H1 (cell line): Measurements from ENCODE around the gene NLGN4X. TPM values are rescaled to one million over a fixed set of nuclear protein-coding genes. Genes with fewer than 3 reads are reported as not detected.

Source experiments
- CTCF ChIA-PET: fragments of 300-600 bp; sonication (Branson Sonifier 250); formaldehyde crosslinking; loops from one replicate; lab custom pipeline; 2021; ENCODE audit not compliant: partially characterized antibody; lab: Charles Lee
- POLR2A ChIA-PET: fragments of 300-600 bp; sonication (Branson Sonifier 250); formaldehyde crosslinking; loops from one replicate; lab custom pipeline; 2021; ENCODE audit warnings: inconsistent platforms; ENCODE audit not compliant: partially characterized antibody; lab: Charles Lee
- DNase-seq, 2 experiments: peaks; one replicate each; pipeline versions ENCODE4 v3.0.0 to v3.0.0-alpha.2; 2010 to 2022; ENCODE audit warnings: low spot score in 2 of 2, low read depth in 1 of 2, mixed read lengths in 1 of 2
- FAIRE-seq: peaks from 2 replicates; lab custom pipeline; 2011; peaks lifted over from hg19 to GRCh38; lab: Jason Lieb, UNC
- H2AFZ ChIP-seq: 2 replicates; pipeline ENCODE4 v1.8.1; 2012; ENCODE audit warnings: low read length, inconsistent platforms
- H2AK5ac ChIP-seq: 2 replicates; pipeline ENCODE4 v1.6.1; 2013; ENCODE audit warnings: low read depth, low read length
- H2BK120ac ChIP-seq: replicated peaks from 2 replicates; pipeline ENCODE3; 2013; ENCODE audit warnings: low read depth, low read length, inconsistent platforms
- H2BK12ac ChIP-seq: 2 replicates; pipeline ENCODE4 v1.6.1; 2013; ENCODE audit warnings: low read depth, low read length
- H2BK15ac ChIP-seq: 2 replicates; pipeline ENCODE4 v1.6.1; 2013; ENCODE audit warnings: low read length
- H2BK20ac ChIP-seq: 2 replicates; pipeline ENCODE4 v1.6.1; 2013; ENCODE audit warnings: low read length
- H2BK5ac ChIP-seq: 2 replicates; pipeline ENCODE4 v1.6.1; 2013; ENCODE audit warnings: low read depth, low read length
- H3K14ac ChIP-seq: 2 replicates; pipeline ENCODE4 v1.6.1; 2013; ENCODE audit warnings: inconsistent platforms; ENCODE audit not compliant: insufficient read length
- H3K18ac ChIP-seq: 2 replicates; pipeline ENCODE4 v1.6.1; 2013; ENCODE audit warnings: low read length; ENCODE audit errors: extremely low read depth
- H3K23ac ChIP-seq: 2 replicates; pipeline ENCODE4 v1.6.1; 2013; ENCODE audit warnings: inconsistent platforms; ENCODE audit not compliant: insufficient read length
- H3K23me2 ChIP-seq: 2 replicates; pipeline ENCODE4 v1.6.1; 2013; ENCODE audit warnings: low read depth, low read length
- H3K27ac ChIP-seq: 2 replicates; pipeline ENCODE4 v1.6.1; 2011; ENCODE audit warnings: low read depth, low read length, inconsistent platforms
- H3K27me3 ChIP-seq, 4 experiments: replicated peaks in 1 of 4; 1 replicate in 1 of 4; 2 replicates in 3 of 4; pipeline versions ENCODE4 v1.6.1 to v1.8.1; 2011 to 2013; ENCODE audit warnings: low read length in 3 of 4, mild to moderate bottlenecking in 3 of 4, inconsistent platforms in 2 of 4, mixed read lengths in 2 of 4, moderate library complexity in 1 of 4; ENCODE audit not compliant: control insufficient read depth in 3 of 4, insufficient read depth in 3 of 4; ENCODE audit errors: extremely low read depth in 1 of 4
- H3K36me3 ChIP-seq, 4 experiments: 2 replicates each; pipeline versions ENCODE4 v1.6.1 to v1.8.1; 2011 to 2013; ENCODE audit warnings: mild to moderate bottlenecking in 4 of 4, low read length in 3 of 4, moderate library complexity in 2 of 4, control low read depth in 1 of 4, inconsistent platforms in 1 of 4; ENCODE audit not compliant: insufficient read depth in 4 of 4, control insufficient read depth in 2 of 4
- H3K4ac ChIP-seq: replicated peaks from 2 replicates; pipeline ENCODE3; 2013; ENCODE audit warnings: low read length, low read depth, mixed read lengths, inconsistent platforms; ENCODE audit not compliant: insufficient read length
- H3K4me1 ChIP-seq, 4 experiments: replicated peaks in 1 of 4; 1 replicate in 1 of 4; 2 replicates in 3 of 4; pipeline versions ENCODE4 v1.6.1 to v1.8.1; 2011 to 2013; ENCODE audit warnings: low read length in 3 of 4, inconsistent platforms in 2 of 4, mixed read lengths in 1 of 4; ENCODE audit not compliant: insufficient read depth in 4 of 4, control insufficient read depth in 3 of 4
- H3K4me2 ChIP-seq, 2 experiments: 2 replicates each; pipeline versions ENCODE4 v1.6.1 to v1.8.1; 2011 to 2013; ENCODE audit warnings: low read depth in 2 of 2, low read length in 2 of 2, control low read depth in 1 of 2, inconsistent platforms in 1 of 2, mild to moderate bottlenecking in 1 of 2; ENCODE audit not compliant: insufficient read depth in 1 of 2
- H3K4me3 ChIP-seq, 4 experiments: fragments of 200-600, 300-600 bp in 1 of 4; sonication (generic), shearing (Covaris generic), sonication (Bioruptor Twin) in 1 of 4; 2 replicates each; pipeline versions ENCODE4 v1.5.1 to v1.8.1; 2011 to 2016; ENCODE audit warnings: low read length in 4 of 4, low read depth in 3 of 4, control low read depth in 2 of 4, inconsistent platforms in 2 of 4, mild to moderate bottlenecking in 2 of 4, mixed read lengths in 1 of 4, moderate library complexity in 1 of 4; ENCODE audit not compliant: insufficient read depth in 2 of 4; ENCODE audit errors: extremely low read depth in 1 of 4
- H3K56ac ChIP-seq: replicated peaks from 2 replicates; pipeline ENCODE3; 2013; ENCODE audit warnings: low read depth, mild to moderate bottlenecking, mixed read lengths, low read length, inconsistent platforms; ENCODE audit not compliant: insufficient read length
- H3K79me1 ChIP-seq: 2 replicates; pipeline ENCODE4 v1.6.1; 2013; ENCODE audit warnings: low read depth, low read length, control low read depth
- H3K79me2 ChIP-seq, 2 experiments: 2 replicates each; pipeline versions ENCODE4 v1.6.1 to v1.8.1; 2012 to 2013; ENCODE audit warnings: low read length in 2 of 2, mild to moderate bottlenecking in 2 of 2, inconsistent platforms in 1 of 2; ENCODE audit not compliant: insufficient read depth in 2 of 2, control insufficient read depth in 1 of 2
- H3K9ac ChIP-seq, 4 experiments: replicated peaks in 1 of 4; 1 replicate in 1 of 4; 2 replicates in 3 of 4; pipeline versions ENCODE4 v1.6.1 to v1.8.1; 2011 to 2013; ENCODE audit warnings: low read depth in 3 of 4, low read length in 3 of 4, control low read depth in 2 of 4, mild to moderate bottlenecking in 2 of 4, moderate library complexity in 2 of 4, inconsistent platforms in 1 of 4; ENCODE audit errors: extremely low read depth in 1 of 4
- H3K9me3 ChIP-seq, 2 experiments: 2 replicates each; pipeline versions ENCODE4 v1.6.1 to v1.8.1; 2012 to 2013; ENCODE audit warnings: mild to moderate bottlenecking in 2 of 2, moderate library complexity in 2 of 2, control low read depth in 1 of 2, inconsistent platforms in 1 of 2, low read depth in 1 of 2, low read length in 1 of 2, mixed read lengths in 1 of 2; ENCODE audit not compliant: insufficient read depth in 2 of 2
- H4K20me1 ChIP-seq, 2 experiments: replicated peaks in 1 of 2; 2 replicates each; pipeline versions ENCODE3 to v1.8.1; 2011 to 2013; ENCODE audit warnings: inconsistent platforms in 2 of 2, low read length in 2 of 2, mild to moderate bottlenecking in 1 of 2; ENCODE audit not compliant: insufficient read depth in 2 of 2, control insufficient read depth in 1 of 2
- H4K5ac ChIP-seq: 2 replicates; pipeline ENCODE4 v1.6.1; 2013; ENCODE audit warnings: low read length, low read depth, mixed read lengths, inconsistent platforms; ENCODE audit not compliant: insufficient read length
- H4K8ac ChIP-seq: 2 replicates; pipeline ENCODE4 v1.8.0; 2013; ENCODE audit warnings: mild to moderate bottlenecking, moderate library complexity, low read length, inconsistent platforms; ENCODE audit not compliant: insufficient read depth; ENCODE audit errors: extremely low read depth
- H4K91ac ChIP-seq: replicated peaks from 2 replicates; pipeline ENCODE3; 2013; ENCODE audit warnings: low read length, mixed read lengths, inconsistent platforms; ENCODE audit not compliant: insufficient read length
- CTBP2 ChIP-seq: IDR thresholded peaks from 2 replicates; pipeline ENCODE4 v1.7.0; 2011; ENCODE audit warnings: borderline replicate concordance, mild to moderate bottlenecking, moderate library complexity, mixed read lengths, low read length; ENCODE audit not compliant: insufficient read depth, insufficient read length
- GABPA ChIP-seq: IDR thresholded peaks from 2 replicates; pipeline ENCODE4 v1.6.1; 2011; ENCODE audit warnings: mild to moderate bottlenecking, low read length, moderate library complexity, borderline replicate concordance; ENCODE audit not compliant: insufficient read depth
- PHF8 ChIP-seq: fragments of 200-600 bp; sonication (generic); conservative IDR thresholded peaks from 2 replicates; pipeline ENCODE4 v1.7.1; 2012; ENCODE audit warnings: low read depth, mild to moderate bottlenecking, inconsistent platforms, low read length, moderate library complexity
- SAP30 ChIP-seq: fragments of 300-600 bp; sonication (generic); IDR thresholded peaks from 2 replicates; pipeline ENCODE4 v1.7.1; 2012; ENCODE audit warnings: low read length, moderate library complexity, mild to moderate bottlenecking, inconsistent platforms; ENCODE audit not compliant: insufficient read depth, insufficient replicate concordance
- polyA plus RNA-seq, 7 experiments: library from polyadenylated mRNA; depleted of rRNA in 3 of 7; stranded (reverse) in 5 of 7; unstranded in 2 of 7; fragments of >200 nt in 5 of 7; fragments of 200-250 nt in 2 of 7; gene quantifications; 1 replicate in 5 of 7; 2 replicates in 1 of 7; 4 replicates in 1 of 7; pipeline versions ENCODE4 v1.2.1 to v1.2.3, GENCODE V29; 2011 to 2013; ENCODE audit warnings: missing spikeins in 2 of 7, mixed read lengths in 2 of 7
- total RNA-seq: library from RNA; stranded (reverse); fragmentation: NEBNext Ultra II Directional; extraction: Animal tissue kit (Norgen Biotek cat#: 25700); gene quantifications from 2 replicates; pipeline ENCODE4 v1.2.1, GENCODE V29; 2021

Gene NLGN4X
- total and polyA plus RNA-seq, 2 of the 8 experiments (the other 6 are each of a cell fraction or from before 2014, with no cell fraction given), result 104 to 124 TPM

DNA sequence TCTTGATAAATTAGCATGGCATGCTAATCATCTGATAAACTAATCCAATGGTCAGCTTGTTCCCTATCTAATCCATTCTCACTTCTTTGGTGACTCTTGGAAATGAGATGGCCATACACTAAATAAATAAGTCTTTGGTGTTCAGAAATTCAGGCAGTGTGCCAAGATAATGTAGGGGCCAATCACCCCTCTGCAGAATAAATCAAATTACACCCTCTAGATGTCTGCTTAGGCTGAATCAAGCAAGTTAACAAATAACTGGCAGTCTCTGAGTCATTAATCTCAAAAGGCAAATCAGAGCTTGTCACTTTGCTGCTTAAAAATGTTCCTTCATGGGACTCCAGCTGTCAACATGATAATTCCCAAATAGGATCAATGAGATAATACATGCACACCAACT, 97.4 kb downstream of the NLGN4X start:
- CTCF ChIA-PET, result no interaction called here
- FAIRE-seq, result peak; percentile 52
- no peak for DNase-seq

More for the DNA sequence above, 97.4 kb downstream of the NLGN4X start:
- peaks cover 5 to 6% of the 10 kb centered on the region in 2 experiments for H4K20me1 ChIP-seq
- no peak overlapping the region for H2AFZ ChIP-seq
- H3K23ac ChIP-seq, result no peak overlapping the region
- H2BK12ac ChIP-seq, result no peak overlapping the region
- H3K79me1 ChIP-seq, result no peaks in the 10 kb centered on the region; the same call in none of the 2 replicates
- H3K27ac ChIP-seq, result no peak overlapping the region
- no peak overlapping the region for H2BK20ac ChIP-seq
- H3K4ac ChIP-seq, result no peak overlapping the region
- H3K9ac ChIP-seq, result no peak overlapping the region
- POLR2A ChIA-PET, result no interaction called here
- no peak overlapping the region for H3K14ac ChIP-seq
- H3K4me3 ChIP-seq, result no peak overlapping the region
- H3K79me2 ChIP-seq, result peaks cover 0 to 97% of the 10 kb centered on the region in 2 experiments; a peak in 2 of 4 replicates
- no peak overlapping the region for H2AK5ac ChIP-seq
- no peak overlapping the region for H4K91ac ChIP-seq
- no peak for TF ChIP-seq PHF8
- TF ChIP-seq SAP30, result no peak
- TF ChIP-seq GABPA, result no peak
- TF ChIP-seq CTBP2, result no peak
- no peaks in the 10 kb centered on the region for H3K27me3 ChIP-seq
- no peak overlapping the region for H2BK5ac ChIP-seq
- H4K8ac ChIP-seq, result no peak overlapping the region
- H2BK120ac ChIP-seq, result no peak overlapping the region
- H3K9me3 ChIP-seq, result no peaks in the 10 kb centered on the region
- H3K4me2 ChIP-seq, result no peak overlapping the region
- H3K4me1 ChIP-seq, result no peaks in the 10 kb centered on the region
- H3K56ac ChIP-seq, result no peak overlapping the region
- no peak overlapping the region for H4K5ac ChIP-seq
- H3K18ac ChIP-seq, result no peak overlapping the region
- H2BK15ac ChIP-seq, result no peak overlapping the region
- H3K36me3 ChIP-seq, result peaks cover 0 to under 1% (median 0%) of the 10 kb centered on the region in 4 experiments; a peak in 3 of 8 replicates
- peaks cover 2% of the 10 kb centered on the region; the same call in 1 of the 2 replicates for H3K23me2 ChIP-seq
